GM10248 (cell line): ENCODE results near the gene ASGR1.

Source experiments
- CTCF ChIA-PET: fragments of 300-600 bp; sonication (Branson Sonifier 250); formaldehyde crosslinking; extraction: SDS; loops from one replicate; lab custom pipeline; 2021; ENCODE audit warnings: antibody characterized with exemption; lab: Yijun Ruan, JAX
- POLR2A ChIA-PET: fragments of 350-650 bp; sonication (Branson Sonifier 250); formaldehyde crosslinking; extraction: SDS; loops from one replicate; lab custom pipeline; 2020; ENCODE audit warnings: antibody characterized with exemption; lab: Yijun Ruan, JAX
- DNase-seq: peaks from one replicate; pipeline ENCODE4 v3.0.0; 2012; ENCODE audit errors: extremely low spot score
- CTCF ChIP-seq: IDR thresholded peaks from 2 replicates; pipeline ENCODE4 v1.5.1; 2012; ENCODE audit warnings: mild to moderate bottlenecking, low read depth; ENCODE audit errors: extremely low read depth, missing control alignments, control extremely low read depth

ASGR1 gene

DNA sequence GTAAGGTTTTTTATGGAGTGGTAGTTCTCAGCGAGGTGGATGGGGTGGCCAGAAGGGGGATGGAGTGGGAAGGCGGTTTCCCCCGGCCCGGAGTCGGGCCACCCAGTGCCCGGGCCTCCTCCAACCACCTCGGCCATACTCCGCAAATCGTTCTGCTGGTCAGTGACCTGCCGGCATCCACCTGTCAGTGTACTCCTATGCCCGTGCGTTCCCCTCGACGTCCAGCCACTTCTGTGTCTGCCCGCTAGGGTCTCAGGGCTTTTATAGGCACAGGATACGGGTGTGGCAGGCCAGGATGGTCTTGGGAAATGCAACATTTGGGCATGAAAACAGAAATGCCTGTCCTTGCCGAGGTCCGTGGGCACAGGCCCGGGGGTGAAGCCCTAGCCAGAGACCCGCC lies 45.3 kb downstream of the ASGR1 start:
- no peak for DNase-seq
- CTCF ChIA-PET = interaction anchor here (0.8 to 15.1 kb wide), 19 partner anchors 9 to 130 kb away, joined by 3 to 247 read pairs (median 5); partner anchors contain the start of genes SLC16A11 and SLC16A13
- POLR2A ChIA-PET = interaction anchor here (0.8 kb wide), 1 partner anchor 91 kb away, joined by 3 read pairs; no protein-coding TSS in a partner anchor
- TF ChIP-seq CTCF = no peak

DNA sequence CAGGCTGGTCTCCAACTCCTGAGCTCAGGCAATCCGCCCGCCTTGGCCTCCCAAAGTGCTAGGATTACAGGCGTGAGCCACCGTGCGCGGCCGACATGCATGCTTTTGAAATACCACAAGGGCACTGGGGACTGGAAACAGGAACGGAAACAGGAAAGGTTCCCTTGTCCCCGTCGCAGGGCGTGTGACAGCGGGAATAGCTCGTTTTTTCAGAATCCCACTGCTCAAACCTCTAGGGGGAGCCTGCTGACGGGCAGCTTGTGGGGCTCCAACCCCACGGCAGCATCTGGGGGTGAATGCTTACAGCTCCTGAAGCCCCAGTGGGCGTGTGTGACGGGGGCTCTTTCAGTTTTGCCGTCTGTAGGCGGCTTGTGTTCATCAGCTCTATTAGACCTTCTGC lies 45.7 kb downstream of the ASGR1 start:
- ChIA-PET POLR2A (interaction anchor here (0.7 kb wide), 1 partner anchor 98 kb away, joined by 3 read pairs; the partner anchor contains the start of gene SLC16A13), CTCF (interaction anchor here (0.5 to 15.1 kb wide), 26 partner anchors 8 to 222 kb away, joined by 3 to 247 read pairs (median 4); partner anchors contain the start of genes SLC16A11 and SLC16A13)
- no peak for DNase-seq
- TF ChIP-seq CTCF = peak; percentile 46

DNA sequence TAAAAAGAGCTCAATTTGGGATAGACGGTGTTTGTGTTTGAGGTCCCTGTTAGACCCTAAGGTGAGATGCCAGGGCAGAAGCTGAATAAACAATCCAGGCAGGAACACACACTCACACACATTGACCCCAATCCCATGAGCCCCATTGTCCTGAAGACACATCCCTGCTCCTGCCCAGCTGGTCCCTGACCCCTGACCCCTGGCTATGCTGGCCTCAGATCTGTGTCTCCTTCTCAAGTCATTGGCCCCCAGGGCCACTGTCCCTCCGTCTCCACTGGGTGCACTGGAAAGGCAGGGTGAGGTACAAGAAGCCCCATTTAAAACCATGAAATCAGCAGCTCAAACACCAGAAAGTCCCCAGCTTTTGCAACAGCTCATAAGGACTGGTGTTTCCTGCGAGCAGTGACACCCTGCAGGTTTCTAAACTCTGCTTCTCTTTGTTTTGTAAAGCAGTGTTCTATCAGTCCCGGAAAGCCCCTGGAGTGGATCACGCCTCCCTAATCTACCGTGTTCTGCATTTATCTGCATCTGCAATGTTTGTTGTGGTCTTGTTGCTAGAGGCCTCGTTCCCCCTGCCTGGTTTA lies 46.6 kb downstream of the ASGR1 start:
- ChIA-PET POLR2A (interaction anchor here (0.7 to 1.3 kb wide), 2 partner anchors 9 to 555 kb away, joined by 3 to 7 read pairs; partner anchors contain the start of gene TP53), CTCF (interaction anchor here (0.6 to 15.1 kb wide), 20 partner anchors 9 to 680 kb away, joined by 3 to 247 read pairs (median 4); partner anchors contain the start of gene SLC16A11)
- DNase-seq = peak; percentile 81
- no peak for TF ChIP-seq CTCF

DNA sequence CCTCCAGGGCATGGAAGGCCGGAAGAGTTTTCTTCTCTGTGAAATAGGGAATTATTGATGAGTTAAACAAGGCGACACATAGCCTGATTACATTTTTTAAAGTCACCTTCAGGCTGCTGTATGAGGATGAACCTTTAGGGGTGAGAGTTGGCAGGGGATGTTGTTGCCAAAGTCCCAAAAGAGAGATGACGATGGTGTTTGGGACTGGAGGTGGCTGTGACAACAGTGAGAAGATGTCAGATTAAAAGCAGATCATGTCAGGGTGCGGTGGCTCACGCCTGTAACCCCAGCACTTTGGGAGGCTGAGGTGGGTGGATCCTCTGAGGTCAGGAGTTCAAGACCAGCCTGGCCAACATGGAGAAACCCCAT lies 47.8 kb downstream of the ASGR1 start:
- ChIA-PET CTCF (interaction anchor here (1.3 to 15.1 kb wide), 4 partner anchors 80 to 168 kb away, joined by 3 to 247 read pairs (median 29); partner anchors contain the start of gene SLC16A11), POLR2A (no interaction called here)
- DNase-seq = no peak
- TF ChIP-seq CTCF = no peak

GRCh38 chr17:7130621-7131422 lies 48.3 kb downstream of the ASGR1 start:
- DNase-seq = no peak
- TF ChIP-seq CTCF = no peak
- ChIA-PET POLR2A (interaction anchor here (0.7 kb wide), 1 partner anchor 92 kb away, joined by 4 read pairs; no protein-coding TSS in a partner anchor), CTCF (interaction anchor here (1.6 to 15.1 kb wide), 2 partner anchors 80 to 109 kb away, joined by 4 to 247 read pairs; no protein-coding TSS in a partner anchor)

- CTCF ChIA-PET = interaction anchor here (1.2 to 15.1 kb wide), 2 partner anchors 78 to 83 kb away, joined by 3 to 247 read pairs; no protein-coding TSS in a partner anchor
- TF ChIP-seq CTCF = no peak
- no peak for DNase-seq
- POLR2A ChIA-PET = no interaction called here
Measured at GRCh38 chr17:7129311-7129710, 49.9 kb downstream of the ASGR1 start.
